Hepatocyte (in vitro differentiated cells): ENCODE measurements around the gene TNFSF4. TPM values are rescaled to one million over a fixed set of nuclear protein-coding genes. Genes with fewer than 3 reads are reported as not detected.

Experiments used
- DNase-seq: peaks from one replicate; pipeline ENCODE4 v3.0.0-alpha.2; 2016; ENCODE audit warnings: low spot score
- H2AFZ ChIP-seq: fragments of 200-600 bp; sonication (generic); 2 replicates; pipeline ENCODE4 v1.6.0; 2016; ENCODE audit warnings: antibody characterized with exemption, mild to moderate bottlenecking
- H3K27ac ChIP-seq: fragments of 200-600 bp; sonication (generic); 2 replicates; pipeline ENCODE4 v1.5.1; 2016; ENCODE audit warnings: mild to moderate bottlenecking
- H3K27me3 ChIP-seq: fragments of 200-600 bp; sonication (generic); 2 replicates; pipeline ENCODE4 v1.6.1; 2016
- H3K36me3 ChIP-seq: fragments of 200-600 bp; sonication (generic); replicated peaks from 2 replicates; pipeline ENCODE4 v1.5.1; 2016; ENCODE audit warnings: low read depth; ENCODE audit not compliant: insufficient read depth
- H3K4me1 ChIP-seq: fragments of 200-600 bp; sonication (generic); 2 replicates; pipeline ENCODE4 v1.5.1; 2016; ENCODE audit warnings: mild to moderate bottlenecking, moderate library complexity; ENCODE audit not compliant: insufficient read depth
- H3K4me2 ChIP-seq: fragments of 200-600 bp; sonication (generic); 2 replicates; pipeline ENCODE4 v1.6.0; 2016
- H3K4me3 ChIP-seq: fragments of 200-600 bp; sonication (generic); 2 replicates; pipeline ENCODE4 v1.5.1; 2016; ENCODE audit warnings: mild to moderate bottlenecking
- H3K79me2 ChIP-seq: fragments of 200-600 bp; sonication (generic); 2 replicates; pipeline ENCODE4 v1.6.0; 2017; ENCODE audit warnings: mild to moderate bottlenecking
- H3K9me2 ChIP-seq: fragments of 200-600 bp; sonication (generic); replicated peaks from 2 replicates; pipeline ENCODE4 v1.6.0; 2017; ENCODE audit warnings: mild to moderate bottlenecking; ENCODE audit not compliant: insufficient read depth
- H3K9me3 ChIP-seq: fragments of 200-600 bp; sonication (generic); 2 replicates; pipeline ENCODE4 v1.5.1; 2016; ENCODE audit warnings: low read depth, mild to moderate bottlenecking
- H4K20me1 ChIP-seq: fragments of 200-600 bp; sonication (generic); 2 replicates; pipeline ENCODE4 v1.6.0; 2016; ENCODE audit warnings: mild to moderate bottlenecking; ENCODE audit not compliant: insufficient read depth, poor library complexity, severe bottlenecking
- EZH2 ChIP-seq: fragments of 200-600 bp; sonication (generic); IDR thresholded peaks from 2 replicates; pipeline ENCODE4 v1.6.1; 2016; ENCODE audit warnings: antibody characterized with exemption, mild to moderate bottlenecking, borderline replicate concordance
- EZH2phosphoT487 ChIP-seq: fragments of 200-600 bp; sonication (generic); IDR thresholded peaks from one replicate; pipeline ENCODE4 v1.6.1; 2018; ENCODE audit warnings: antibody characterized with exemption, mild to moderate bottlenecking, low read depth, moderate library complexity; ENCODE audit not compliant: unreplicated experiment, severe bottlenecking
- WGBS: methylation state at CpG from one replicate; pipeline ENCODE4 v1.1.6; 2016; ENCODE audit warnings: low lambda C conversion rate; ENCODE audit errors: missing lambda C conversion rate; 5-methylcytosine and 5-hydroxymethylcytosine counted together
- polyA plus RNA-seq: library from polyadenylated mRNA; unstranded; fragments of >200 nt; fragmentation: Nextera tagmentation; extraction: Ambion mirVana; gene quantifications from 2 replicates; pipeline ENCODE4 v1.2.1, GENCODE V29; 2016
- total RNA-seq: library from RNA; depleted of rRNA; stranded (reverse); fragments of >200 nt; gene quantifications from 2 replicates; pipeline ENCODE4 v1.2.3, GENCODE V29; 2014
- TF ChIP-seq, protein P1 (sequence below): fragments of 200-600 bp; sonication (generic); IDR thresholded peaks from 2 replicates; pipeline ENCODE4 v1.5.1; 2016; ENCODE audit warnings: antibody characterized with exemption, mild to moderate bottlenecking; ENCODE audit not compliant: poor library complexity

TNFSF4 gene
- total and polyA plus RNA-seq, 2 experiments from 2014 or later = 0.80 to 3.9 TPM

GRCh38 chr1:173149887-173150286 lies 57.2 kb downstream of the TNFSF4 start:
- DNase-seq = peak; percentile 41
- TF ChIP-seq EZH2 (no peak), EZH2phosphoT487 (no peak)
- TF ChIP-seq, protein P1, sequence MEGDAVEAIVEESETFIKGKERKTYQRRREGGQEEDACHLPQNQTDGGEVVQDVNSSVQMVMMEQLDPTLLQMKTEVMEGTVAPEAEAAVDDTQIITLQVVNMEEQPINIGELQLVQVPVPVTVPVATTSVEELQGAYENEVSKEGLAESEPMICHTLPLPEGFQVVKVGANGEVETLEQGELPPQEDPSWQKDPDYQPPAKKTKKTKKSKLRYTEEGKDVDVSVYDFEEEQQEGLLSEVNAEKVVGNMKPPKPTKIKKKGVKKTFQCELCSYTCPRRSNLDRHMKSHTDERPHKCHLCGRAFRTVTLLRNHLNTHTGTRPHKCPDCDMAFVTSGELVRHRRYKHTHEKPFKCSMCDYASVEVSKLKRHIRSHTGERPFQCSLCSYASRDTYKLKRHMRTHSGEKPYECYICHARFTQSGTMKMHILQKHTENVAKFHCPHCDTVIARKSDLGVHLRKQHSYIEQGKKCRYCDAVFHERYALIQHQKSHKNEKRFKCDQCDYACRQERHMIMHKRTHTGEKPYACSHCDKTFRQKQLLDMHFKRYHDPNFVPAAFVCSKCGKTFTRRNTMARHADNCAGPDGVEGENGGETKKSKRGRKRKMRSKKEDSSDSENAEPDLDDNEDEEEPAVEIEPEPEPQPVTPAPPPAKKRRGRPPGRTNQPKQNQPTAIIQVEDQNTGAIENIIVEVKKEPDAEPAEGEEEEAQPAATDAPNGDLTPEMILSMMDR = no peak
- Histone ChIP-seq H3K79me2 (no peaks in the 10 kb centered on the region), H3K4me1 (no peaks in the 10 kb centered on the region), H3K4me3 (no peak overlapping the region), H2AFZ (no peak overlapping the region), H3K27ac (no peak overlapping the region), H3K4me2 (no peak overlapping the region), H3K9me2 (no peaks in the 10 kb centered on the region), H4K20me1 (no peaks in the 10 kb centered on the region), H3K9me3 (no peaks in the 10 kb centered on the region), H3K36me3 (no peaks in the 10 kb centered on the region), H3K27me3 (no peaks in the 10 kb centered on the region)
- WGBS = 76% methylated on average over 2 of the region's 2 CpGs

- Histone ChIP-seq H3K9me2 (no peaks in the 10 kb centered on the region), H3K36me3 (no peaks in the 10 kb centered on the region), H3K27me3 (no peaks in the 10 kb centered on the region), H4K20me1 (no peaks in the 10 kb centered on the region), H3K4me1 (no peaks in the 10 kb centered on the region), H2AFZ (no peak overlapping the region), H3K4me2 (no peak overlapping the region), H3K27ac (no peak overlapping the region), H3K9me3 (no peaks in the 10 kb centered on the region), H3K79me2 (no peaks in the 10 kb centered on the region), H3K4me3 (no peak overlapping the region)
- TF ChIP-seq EZH2 = no peak
- TF ChIP-seq EZH2phosphoT487 = no peak
- TF ChIP-seq, protein P1 = no peak
- WGBS = 95% methylated on average over 2 of the region's 2 CpGs
- DNase-seq = no peak
Measured at GRCh38 chr1:173148971-173149370, 58.2 kb downstream of the TNFSF4 start.

DNA sequence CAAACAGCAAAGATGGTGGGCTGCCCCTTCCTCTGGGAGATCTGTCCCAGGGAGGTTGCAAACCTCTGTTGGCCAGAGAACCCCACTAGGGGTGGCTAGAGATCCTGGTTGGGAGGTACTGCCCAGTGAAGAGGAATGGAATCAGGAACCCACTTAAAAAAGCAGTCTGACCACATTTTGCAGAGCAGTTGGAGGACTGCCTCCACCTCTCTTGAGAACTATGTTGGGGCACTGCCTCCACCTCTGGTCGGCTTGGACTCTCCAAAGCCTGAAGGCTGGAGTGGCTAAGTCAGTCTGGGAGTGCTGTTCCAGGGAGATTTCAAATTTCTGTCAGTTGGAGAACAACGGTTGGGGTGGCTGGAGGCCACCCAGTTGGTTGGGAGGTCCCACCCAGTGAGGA lies 58.6 kb downstream of the TNFSF4 start:
- 89% methylated on average over 2 of the region's 2 CpGs for WGBS

More for the DNA sequence above, 58.6 kb downstream of the TNFSF4 start:
- no peaks in the 10 kb centered on the region for H3K4me1 ChIP-seq
- no peak for DNase-seq
- H3K27ac ChIP-seq = no peak overlapping the region
- no peak for TF ChIP-seq EZH2phosphoT487
- TF ChIP-seq, protein P1 = no peak
- no peak overlapping the region for H3K4me2 ChIP-seq
- H2AFZ ChIP-seq = no peak overlapping the region
- H3K27me3 ChIP-seq = no peaks in the 10 kb centered on the region
- H3K36me3 ChIP-seq = no peaks in the 10 kb centered on the region
- no peak overlapping the region for H3K4me3 ChIP-seq
- no peaks in the 10 kb centered on the region for H3K79me2 ChIP-seq
- H3K9me2 ChIP-seq = no peaks in the 10 kb centered on the region
- no peaks in the 10 kb centered on the region for H4K20me1 ChIP-seq
- H3K9me3 ChIP-seq = no peaks in the 10 kb centered on the region
